ENCODE results near the gene RECQL5.

GRCh38 chr17:75604034-75604695 lies 62.8 kb downstream of the RECQL5 start:
- TF ChIP-seq CTCF (conservative IDR thresholded peaks at IDR 0.05; ENCODE audit: low read length) (no peak), EZH2phosphoT487 (IDR thresholded peaks at IDR 0.05; ENCODE audit: borderline replicate concordance, low read depth, low read length) (no peak)
